GM23248 (cell line): ENCODE data around the gene LAMA5. TPM values are rescaled to one million over a fixed set of nuclear protein-coding genes. Genes with fewer than 3 reads are reported as not detected.
A peak's percentile ranks its signal among the peaks of the same experiment; 100 is the strongest.

ENCODE experiments used
- DNase-seq: peaks from one replicate; pipeline ENCODE4 v3.0.0-alpha.2; 2015
- H2AFZ ChIP-seq: fragments of 200-600 bp; sonication (generic); 2 replicates; pipeline ENCODE4 v1.6.1; 2016; ENCODE audit warnings: antibody characterized with exemption
- H3F3A ChIP-seq: fragments of 200-600 bp; sonication (generic); 2 replicates; pipeline ENCODE4 v1.6.1; 2016; ENCODE audit warnings: mild to moderate bottlenecking, antibody characterized with exemption, mixed run types; ENCODE audit not compliant: insufficient read depth
- H3K27ac ChIP-seq: fragments of 200-600 bp; sonication (generic); 2 replicates; pipeline ENCODE4 v1.5.1; 2016; ENCODE audit warnings: mild to moderate bottlenecking
- H3K27me3 ChIP-seq: fragments of 200-600 bp; sonication (generic); replicated peaks from 2 replicates; pipeline ENCODE4 v1.6.1; 2016; ENCODE audit warnings: mild to moderate bottlenecking; ENCODE audit not compliant: insufficient read depth
- H3K36me3 ChIP-seq: fragments of 200-600 bp; sonication (generic); 2 replicates; pipeline ENCODE4 v1.6.1; 2016; ENCODE audit warnings: low read depth, mild to moderate bottlenecking
- H3K4me1 ChIP-seq: fragments of 200-600 bp; sonication (generic); 2 replicates; pipeline ENCODE4 v1.6.1; 2016; ENCODE audit warnings: mild to moderate bottlenecking; ENCODE audit not compliant: insufficient read depth
- H3K4me2 ChIP-seq: fragments of 200-600 bp; sonication (generic); one replicate; pipeline ENCODE4 v1.6.1; 2016; ENCODE audit warnings: mild to moderate bottlenecking; ENCODE audit not compliant: unreplicated experiment
- H3K4me3 ChIP-seq: fragments of 200-600 bp; sonication (generic); 2 replicates; pipeline ENCODE4 v1.5.1; 2016; ENCODE audit warnings: mild to moderate bottlenecking
- H3K79me2 ChIP-seq: fragments of 200-600 bp; sonication (generic); 2 replicates; pipeline ENCODE4 v1.6.1; 2016; ENCODE audit warnings: mild to moderate bottlenecking; ENCODE audit not compliant: insufficient read depth
- H3K9ac ChIP-seq: fragments of 200-600 bp; sonication (generic); 2 replicates; pipeline ENCODE4 v1.6.1; 2016; ENCODE audit warnings: mild to moderate bottlenecking
- H3K9me2 ChIP-seq: fragments of 200-600 bp; sonication (generic); 2 replicates; pipeline ENCODE4 v1.6.1; 2016; ENCODE audit warnings: mixed run types, mild to moderate bottlenecking, moderate library complexity; ENCODE audit not compliant: insufficient read depth
- H3K9me3 ChIP-seq: fragments of 200-600 bp; sonication (generic); one replicate; pipeline ENCODE4 v1.6.1; 2017; ENCODE audit warnings: low read depth
- H4K20me1 ChIP-seq: fragments of 200-600 bp; sonication (generic); 2 replicates; pipeline ENCODE4 v1.6.0; 2016; ENCODE audit not compliant: insufficient read depth
- EZH2 ChIP-seq: fragments of 200-600 bp; sonication (generic); IDR thresholded peaks from 2 replicates; pipeline ENCODE4 v1.6.1; 2018; ENCODE audit warnings: antibody characterized with exemption, mild to moderate bottlenecking; ENCODE audit not compliant: insufficient read depth, poor library complexity, severe bottlenecking
- EZH2phosphoT487 ChIP-seq: fragments of 200-600 bp; sonication (generic); IDR thresholded peaks from 2 replicates; pipeline ENCODE4 v1.6.1; 2018; ENCODE audit warnings: antibody characterized with exemption, moderate library complexity, mild to moderate bottlenecking, low read depth; ENCODE audit not compliant: insufficient read depth
- WGBS, 2 experiments: methylation state at CpG; one replicate each; pipeline ENCODE4 v1.1.6; 2015 to 2017; ENCODE audit warnings: low lambda C conversion rate in 2 of 2, low coverage in 1 of 2; ENCODE audit errors: missing lambda C conversion rate in 2 of 2; 5-methylcytosine and 5-hydroxymethylcytosine counted together
- in situ Hi-C: fragments of 300-500 bp; cut with MboI; formaldehyde crosslinking; loops from 2 replicates; pipeline ENCODE4 v1.15.0; 2020
- polyA plus RNA-seq: library from polyadenylated mRNA; unstranded; fragments of >200 nt; fragmentation: Nextera tagmentation; extraction: Ambion mirVana; gene quantifications from 2 replicates; pipeline ENCODE4 v1.2.1, GENCODE V29; 2016
- total RNA-seq: library from RNA; depleted of rRNA; stranded (reverse); fragments of >200 nt; shearing (Covaris generic); gene quantifications from 2 replicates; pipeline ENCODE4 v1.2.3, GENCODE V29; 2014

LAMA5 gene
- total and polyA plus RNA-seq, 2 experiments from 2014 or later: 4.5 to 6.0 TPM

- Histone ChIP-seq H3K9me2 (no peaks in the 10 kb centered on the region), H3F3A (peaks cover 16% of the 10 kb centered on the region; the same call in 1 of the 2 replicates), H3K9me3 (no peaks in the 10 kb centered on the region), H3K9ac (no peak overlapping the region), H3K4me3 (no peak overlapping the region), H3K36me3 (peaks cover 9% of the 10 kb centered on the region; the same call in 1 of the 2 replicates), H3K79me2 (peaks cover 46% of the 10 kb centered on the region), H2AFZ (no peak overlapping the region), H3K4me1 (peaks cover 15% of the 10 kb centered on the region), H4K20me1 (no peaks in the 10 kb centered on the region), H3K4me2 (no peak overlapping the region), H3K27me3 (no peaks in the 10 kb centered on the region), H3K27ac (no peak overlapping the region)
- no peak for DNase-seq
- TF ChIP-seq EZH2phosphoT487: no peak
- no peak for TF ChIP-seq EZH2
- 72 to 78% methylated on average over 5 of the region's 5 CpGs for WGBS, 2 experiments
- in situ Hi-C loops: loop anchor here (25.0 kb wide), 1 partner anchor 377 kb away; no protein-coding TSS in a partner anchor
Observed at GRCh38 chr20:62389601-62390087, 22.5 kb upstream of the LAMA5 start.

- Histone ChIP-seq H3K4me2 (peak overlapping the region; percentile 95), H3K9me2 (no peaks in the 10 kb centered on the region), H3K9ac (peak overlapping the region; percentile 95; the same call in 1 of the 2 replicates), H3K79me2 (peaks cover 52% of the 10 kb centered on the region), H3K9me3 (no peaks in the 10 kb centered on the region), H3K27ac (no peak overlapping the region), H2AFZ (no peak overlapping the region), H4K20me1 (no peaks in the 10 kb centered on the region), H3K4me3 (no peak overlapping the region), H3K36me3 (peaks cover 9% of the 10 kb centered on the region; the same call in 1 of the 2 replicates), H3K4me1 (peaks cover 15% of the 10 kb centered on the region), H3F3A (peaks cover 16% of the 10 kb centered on the region; the same call in 1 of the 2 replicates), H3K27me3 (no peaks in the 10 kb centered on the region)
- WGBS, 2 experiments: 76 to 78% methylated on average over 11 of the region's 11 CpGs
- no peak for TF ChIP-seq EZH2phosphoT487
- no peak for TF ChIP-seq EZH2
- in situ Hi-C loops: loop anchor here (25.0 kb wide), 1 partner anchor 377 kb away; no protein-coding TSS in a partner anchor
- no peak for DNase-seq
Observed at GRCh38 chr20:62388839-62389600, 21.9 kb upstream of the LAMA5 start.

- H3K4me1 ChIP-seq: peaks cover 15% of the 10 kb centered on the region
- in situ Hi-C loops: loop anchor here (25.0 kb wide), 1 partner anchor 376 kb away; no protein-coding TSS in a partner anchor
- peak overlapping the region; percentile 95 for H3K4me2 ChIP-seq
- H4K20me1 ChIP-seq: no peaks in the 10 kb centered on the region
- H3F3A ChIP-seq: peaks cover 20% of the 10 kb centered on the region; the same call in 1 of the 2 replicates
- WGBS, 2 experiments: 61 to 62% methylated on average over 20 of the region's 20 CpGs
- TF ChIP-seq EZH2: no peak
- no peak for TF ChIP-seq EZH2phosphoT487
- no peaks in the 10 kb centered on the region for H3K9me3 ChIP-seq
- H3K36me3 ChIP-seq: peaks cover 9% of the 10 kb centered on the region; the same call in 1 of the 2 replicates
- H3K4me3 ChIP-seq: peak overlapping the region; percentile 99
- peak overlapping the region; percentile 95 for H3K9ac ChIP-seq
- no peaks in the 10 kb centered on the region for H3K27me3 ChIP-seq
- H3K79me2 ChIP-seq: peaks cover 58% of the 10 kb centered on the region
- no peak overlapping the region for H2AFZ ChIP-seq
- no peaks in the 10 kb centered on the region for H3K9me2 ChIP-seq
- H3K27ac ChIP-seq: peak overlapping the region; percentile 24; the same call in 1 of the 2 replicates
- peak; percentile 54 for DNase-seq
Observed at GRCh38 chr20:62387933-62388635, 21.0 kb upstream of the LAMA5 start.
